Measurements from ENCODE around the gene PGAP6.

Gene PGAP6

GRCh38 chr16:381789-382717 lies at the start of gene PGAP6:
Gene PGAP6, minus strand, starts transcription at chr16:381978. Its CDS starts 157 bp downstream, at chr16:381821.
- Histone ChIP-seq H3K4me3 (ENCODE audit: severe bottlenecking) (peak within 1 kb of the TSS; percentile 59), H3K27me3 (ENCODE audit: insufficient read depth, poor library complexity, severe bottlenecking) (no peaks in the 10 kb centered on the region), H3K36me3 (ENCODE audit: low read depth) (peaks cover 2% of the 10 kb centered on the region; the same call in 1 of the 2 replicates), H3K27ac (ENCODE audit: poor library complexity, severe bottlenecking) (peak within 1 kb of the TSS; percentile 69), H3K4me1 (ENCODE audit: insufficient read depth, poor library complexity, severe bottlenecking) (peaks cover 7% of the 10 kb centered on the region), H3K9me3 (ENCODE audit: severe bottlenecking) (no peaks in the 10 kb centered on the region)
- TF ChIP-seq CTCF (IDR thresholded peaks at IDR 0.05; ENCODE audit: poor library complexity, severe bottlenecking): no peak
- no peak for DNase-seq (ENCODE audit: low spot score)
- no peak for ATAC-seq (ENCODE audit: low read depth)

GRCh38 chr16:430904-431303 lies 49.1 kb upstream of the PGAP6 start:
- DNase-seq (ENCODE audit: low spot score) (no peak), ATAC-seq (ENCODE audit: low read depth) (no peak)
- Histone ChIP-seq H3K27ac (ENCODE audit: poor library complexity, severe bottlenecking) (no peak overlapping the region), H3K27me3 (ENCODE audit: insufficient read depth, poor library complexity, severe bottlenecking) (no peaks in the 10 kb centered on the region), H3K9me3 (ENCODE audit: severe bottlenecking) (no peaks in the 10 kb centered on the region), H3K4me1 (ENCODE audit: insufficient read depth, poor library complexity, severe bottlenecking) (no peaks in the 10 kb centered on the region), H3K36me3 (ENCODE audit: low read depth) (peaks cover 17% of the 10 kb centered on the region), H3K4me3 (ENCODE audit: severe bottlenecking) (no peak overlapping the region)
- TF ChIP-seq CTCF (IDR thresholded peaks at IDR 0.05; ENCODE audit: poor library complexity, severe bottlenecking): no peak

- Histone ChIP-seq H3K4me3 (ENCODE audit: severe bottlenecking) (peak overlapping the region; percentile 77), H3K27me3 (ENCODE audit: insufficient read depth, poor library complexity, severe bottlenecking) (no peaks in the 10 kb centered on the region), H3K27ac (ENCODE audit: poor library complexity, severe bottlenecking) (no peak overlapping the region), H3K36me3 (ENCODE audit: low read depth) (peaks cover 17% of the 10 kb centered on the region), H3K4me1 (ENCODE audit: insufficient read depth, poor library complexity, severe bottlenecking) (peaks cover 13% of the 10 kb centered on the region), H3K9me3 (ENCODE audit: severe bottlenecking) (no peaks in the 10 kb centered on the region)
- ATAC-seq (ENCODE audit: low read depth): no peak
- no peak for DNase-seq (ENCODE audit: low spot score)
- TF ChIP-seq CTCF (IDR thresholded peaks at IDR 0.05; ENCODE audit: poor library complexity, severe bottlenecking): no peak
Measured at GRCh38 chr16:427250-427649, 45.5 kb upstream of the PGAP6 start.

GRCh38 chr16:426906-427249 lies 45.1 kb upstream of the PGAP6 start:
- DNase-seq (ENCODE audit: low spot score) (no peak), ATAC-seq (ENCODE audit: low read depth) (no peak)
- no peaks in the 10 kb centered on the region for H3K27me3 ChIP-seq (ENCODE audit: insufficient read depth, poor library complexity, severe bottlenecking)
- peaks cover 13% of the 10 kb centered on the region for H3K4me1 ChIP-seq (ENCODE audit: insufficient read depth, poor library complexity, severe bottlenecking)
- H3K27ac ChIP-seq (ENCODE audit: poor library complexity, severe bottlenecking): no peak overlapping the region
- H3K36me3 ChIP-seq (ENCODE audit: low read depth): peaks cover 17% of the 10 kb centered on the region
- no peak for TF ChIP-seq CTCF (IDR thresholded peaks at IDR 0.05; ENCODE audit: poor library complexity, severe bottlenecking)
- peak overlapping the region; percentile 77 for H3K4me3 ChIP-seq (ENCODE audit: severe bottlenecking)
- no peaks in the 10 kb centered on the region for H3K9me3 ChIP-seq (ENCODE audit: severe bottlenecking)

All from RWPE2 (cell line).